Common myeloid progenitor, CD34-positive (primary cell): ENCODE results near the gene ZSWIM1.

Experiments used
- CTCF ChIA-PET: fragments of 350-600 bp; sonication (Branson Sonifier 250); formaldehyde crosslinking; loops from one replicate; lab custom pipeline; 2021; ENCODE audit warnings: antibody characterized with exemption; lab: Charles Lee
- POLR2A ChIA-PET: fragments of 350-600 bp; sonication (Branson Sonifier 250); formaldehyde crosslinking; loops from one replicate; lab custom pipeline; 2021; ENCODE audit warnings: antibody characterized with exemption; lab: Charles Lee
- DNase-seq, 3 donors: peaks; one replicate each; pipeline versions ENCODE4 v3.0.0 to v3.0.0-alpha.2; 2013
- H3K27ac ChIP-seq, 2 experiments: 1 replicate in 1 of 2; 2 replicates in 1 of 2; pipeline ENCODE4 v1.7.0; 2013; ENCODE audit warnings: inconsistent platforms in 2 of 2, low read length in 2 of 2, mild to moderate bottlenecking in 2 of 2, low read depth in 1 of 2, moderate library complexity in 1 of 2; ENCODE audit not compliant: severe bottlenecking in 2 of 2, insufficient read depth in 1 of 2, poor library complexity in 1 of 2
- H3K27me3 ChIP-seq, 5 experiments: replicated peaks in 2 of 5; 1 replicate in 3 of 5; 2 replicates in 2 of 5; pipeline versions ENCODE4 v1.6.1 to v1.7.0; 2013; ENCODE audit warnings: low read length in 4 of 5, mild to moderate bottlenecking in 2 of 5, moderate library complexity in 2 of 5, inconsistent platforms in 1 of 5; ENCODE audit not compliant: insufficient read depth in 5 of 5, control insufficient read depth in 4 of 5
- H3K36me3 ChIP-seq, 4 experiments: 1 replicate in 2 of 4; 2 replicates in 2 of 4; pipeline versions ENCODE4 v1.6.1 to v1.7.0; 2013; ENCODE audit warnings: low read length in 3 of 4, control low read depth in 1 of 4, mild to moderate bottlenecking in 1 of 4; ENCODE audit not compliant: control insufficient read depth in 4 of 4, insufficient read depth in 4 of 4
- H3K4me1 ChIP-seq, 4 experiments: 1 replicate in 3 of 4; 2 replicates in 1 of 4; pipeline versions ENCODE4 v1.6.1 to v1.7.1; 2013; ENCODE audit warnings: low read length in 3 of 4, mild to moderate bottlenecking in 3 of 4, control low read depth in 1 of 4, inconsistent platforms in 1 of 4, moderate library complexity in 1 of 4; ENCODE audit not compliant: control insufficient read depth in 4 of 4, insufficient read depth in 4 of 4; ENCODE audit errors: control extremely low read depth in 1 of 4
- H3K4me3 ChIP-seq, 7 experiments: 1 replicate in 4 of 7; 2 replicates in 3 of 7; pipeline versions ENCODE4 v1.5.1 to v1.7.0; 2013; ENCODE audit warnings: mild to moderate bottlenecking in 7 of 7, low read length in 6 of 7, moderate library complexity in 6 of 7, inconsistent platforms in 2 of 7, low read depth in 2 of 7, control low read depth in 1 of 7; ENCODE audit not compliant: insufficient read depth in 4 of 7, control insufficient read depth in 1 of 7; ENCODE audit errors: extremely low read depth in 1 of 7
- H3K9me3 ChIP-seq, 5 experiments: 1 replicate in 4 of 5; 2 replicates in 1 of 5; pipeline versions ENCODE4 v1.6.1 to v1.7.1; 2013; ENCODE audit warnings: low read length in 4 of 5, mild to moderate bottlenecking in 2 of 5, inconsistent platforms in 1 of 5, low read depth in 1 of 5, moderate library complexity in 1 of 5; ENCODE audit not compliant: control insufficient read depth in 4 of 5, insufficient read depth in 2 of 5; ENCODE audit errors: control extremely low read depth in 1 of 5
- WGBS: methylation state at CpG from one replicate; pipeline ENCODE4 v1.1.5; 2013; ENCODE audit not compliant: insufficient coverage; 5-methylcytosine and 5-hydroxymethylcytosine counted together

The ZSWIM1 gene

GRCh38 chr20:45843506-45843905 is 37.5 kb upstream of the ZSWIM1 start:
- POLR2A ChIA-PET, result no interaction called here
- CTCF ChIA-PET, result interaction anchor here (1.2 to 2.0 kb wide), 2 partner anchors 9 to 44 kb away, joined by 4 to 7 read pairs; no protein-coding TSS in a partner anchor
- Histone ChIP-seq H3K4me3 (no peak overlapping the region), H3K9me3 (no peaks in the 10 kb centered on the region), H3K4me1 (peaks cover 3 to 15% (median 10%) of the 10 kb centered on the region in 4 experiments), H3K27ac (no peak overlapping the region), H3K36me3 (peaks cover 12 to 54% (median 40%) of the 10 kb centered on the region in 4 experiments), H3K27me3 (no peaks in the 10 kb centered on the region)
- no peak for DNase-seq
- WGBS, result 98% methylated on average over 11 of the region's 14 CpGs

- H3K27me3 ChIP-seq, result no peaks in the 10 kb centered on the region
- DNase-seq, result no peak
- no peak overlapping the region for H3K27ac ChIP-seq
- ChIA-PET POLR2A (no interaction called here), CTCF (interaction anchor here (2.0 kb wide), 1 partner anchor 46 kb away, joined by 7 read pairs; no protein-coding TSS in a partner anchor)
- H3K9me3 ChIP-seq, result no peaks in the 10 kb centered on the region
- no peak overlapping the region for H3K4me3 ChIP-seq
- peaks cover 3 to 15% (median 10%) of the 10 kb centered on the region in 4 experiments for H3K4me1 ChIP-seq
- H3K36me3 ChIP-seq, result peaks cover 12 to 71% (median 43%) of the 10 kb centered on the region in 4 experiments
Observed at GRCh38 chr20:45845452-45845851, 35.6 kb upstream of the ZSWIM1 start.

GRCh38 chr20:45848421-45848820 is 32.6 kb upstream of the ZSWIM1 start:
- CTCF ChIA-PET, result interaction anchor here (0.8 kb wide), 1 partner anchor 20 kb away, joined by 3 read pairs; no protein-coding TSS in a partner anchor
- Histone ChIP-seq H3K36me3 (peaks cover 11 to 77% (median 45%) of the 10 kb centered on the region in 4 experiments), H3K27ac (no peak overlapping the region), H3K9me3 (no peaks in the 10 kb centered on the region), H3K4me1 (peaks cover 0 to under 1% (median 0%) of the 10 kb centered on the region in 4 experiments), H3K27me3 (no peaks in the 10 kb centered on the region), H3K4me3 (no peak overlapping the region)
- POLR2A ChIA-PET, result interaction anchor here (0.6 kb wide), 1 partner anchor 47 kb away, joined by 3 read pairs; no protein-coding TSS in a partner anchor
- DNase-seq, result no peak
- 95% methylated on average over 8 of the region's 8 CpGs for WGBS

GRCh38 chr20:45848969-45849582 is 32.0 kb upstream of the ZSWIM1 start:
- no peak for DNase-seq
- Histone ChIP-seq H3K36me3 (peaks cover 6 to 73% (median 41%) of the 10 kb centered on the region in 4 experiments), H3K27me3 (no peaks in the 10 kb centered on the region), H3K27ac (no peak overlapping the region), H3K4me1 (no peaks in the 10 kb centered on the region), H3K9me3 (no peaks in the 10 kb centered on the region), H3K4me3 (no peak overlapping the region)
- POLR2A ChIA-PET, result interaction anchor here (0.6 kb wide), 1 partner anchor 47 kb away, joined by 3 read pairs; no protein-coding TSS in a partner anchor
- 100% methylated on average over 2 of the region's 8 CpGs for WGBS
- CTCF ChIA-PET, result interaction anchor here (1.0 to 1.9 kb wide), 2 partner anchors 9 to 19 kb away, joined by 4 to 8 read pairs; no protein-coding TSS in a partner anchor

- no peak for DNase-seq
- WGBS, result 100% methylated on average over 1 of the region's 2 CpGs
- H3K27me3 ChIP-seq, result no peaks in the 10 kb centered on the region
- H3K9me3 ChIP-seq, result no peaks in the 10 kb centered on the region
- H3K36me3 ChIP-seq, result peaks cover 5 to 67% (median 39%) of the 10 kb centered on the region in 4 experiments
- POLR2A ChIA-PET, result no interaction called here
- CTCF ChIA-PET, result interaction anchor here (1.7 to 1.9 kb wide), 2 partner anchors 10 to 40 kb away, joined by 4 to 8 read pairs; no protein-coding TSS in a partner anchor
- H3K4me1 ChIP-seq, result peaks cover 0 to 2% (median 0%) of the 10 kb centered on the region in 4 experiments
- H3K4me3 ChIP-seq, result no peak overlapping the region
- H3K27ac ChIP-seq, result no peak overlapping the region
Observed at GRCh38 chr20:45850238-45850637, 30.8 kb upstream of the ZSWIM1 start.

- CTCF ChIA-PET, result interaction anchor here (1.7 to 1.9 kb wide), 2 partner anchors 11 to 39 kb away, joined by 4 to 8 read pairs; no protein-coding TSS in a partner anchor
- no CpG with 5 or more reads among the region's 1 CpG for WGBS
Observed at GRCh38 chr20:45850926-45851325, 30.1 kb upstream of the ZSWIM1 start.

GRCh38 chr20:45851501-45851900 is 29.5 kb upstream of the ZSWIM1 start:
- CTCF ChIA-PET, result interaction anchor here (1.0 to 1.7 kb wide), 2 partner anchors 38 to 92 kb away, joined by 3 to 4 read pairs; no protein-coding TSS in a partner anchor
- H3K4me3 ChIP-seq, result no peak overlapping the region
- H3K27ac ChIP-seq, result no peak overlapping the region
- H3K9me3 ChIP-seq, result no peaks in the 10 kb centered on the region
- POLR2A ChIA-PET, result interaction anchor here (0.7 kb wide), 1 partner anchor 21 kb away, joined by 3 read pairs; no protein-coding TSS in a partner anchor
- DNase-seq, result no peak
- peaks cover 0 to 9% (median 9%) of the 10 kb centered on the region in 4 experiments for H3K4me1 ChIP-seq
- peaks cover 5 to 55% (median 31%) of the 10 kb centered on the region in 4 experiments for H3K36me3 ChIP-seq
- no peaks in the 10 kb centered on the region for H3K27me3 ChIP-seq

More at GRCh38 chr20:45850926-45851325, 30.1 kb upstream of the ZSWIM1 start:
- Histone ChIP-seq H3K9me3 (no peaks in the 10 kb centered on the region), H3K4me3 (no peak overlapping the region), H3K36me3 (peaks cover 5 to 61% (median 34%) of the 10 kb centered on the region in 4 experiments), H3K27me3 (no peaks in the 10 kb centered on the region), H3K4me1 (peaks cover 0 to 4% (median 3%) of the 10 kb centered on the region in 4 experiments), H3K27ac (no peak overlapping the region)
- peak in 1 of 3 donors; percentile 17 for DNase-seq
- POLR2A ChIA-PET, result no interaction called here
